ENCODE measurements around the gene MANF. TPM values are rescaled to one million over a fixed set of nuclear protein-coding genes. Genes with fewer than 3 reads are reported as not detected.
A peak's percentile ranks its signal among the peaks of the same experiment; 100 is the strongest.

Gene MANF
- total and polyA plus RNA-seq, 2 of the 13 experiments (the other 11 are each of a cell fraction or from before 2014, with no cell fraction given): 55.4 to 269 TPM

DNA sequence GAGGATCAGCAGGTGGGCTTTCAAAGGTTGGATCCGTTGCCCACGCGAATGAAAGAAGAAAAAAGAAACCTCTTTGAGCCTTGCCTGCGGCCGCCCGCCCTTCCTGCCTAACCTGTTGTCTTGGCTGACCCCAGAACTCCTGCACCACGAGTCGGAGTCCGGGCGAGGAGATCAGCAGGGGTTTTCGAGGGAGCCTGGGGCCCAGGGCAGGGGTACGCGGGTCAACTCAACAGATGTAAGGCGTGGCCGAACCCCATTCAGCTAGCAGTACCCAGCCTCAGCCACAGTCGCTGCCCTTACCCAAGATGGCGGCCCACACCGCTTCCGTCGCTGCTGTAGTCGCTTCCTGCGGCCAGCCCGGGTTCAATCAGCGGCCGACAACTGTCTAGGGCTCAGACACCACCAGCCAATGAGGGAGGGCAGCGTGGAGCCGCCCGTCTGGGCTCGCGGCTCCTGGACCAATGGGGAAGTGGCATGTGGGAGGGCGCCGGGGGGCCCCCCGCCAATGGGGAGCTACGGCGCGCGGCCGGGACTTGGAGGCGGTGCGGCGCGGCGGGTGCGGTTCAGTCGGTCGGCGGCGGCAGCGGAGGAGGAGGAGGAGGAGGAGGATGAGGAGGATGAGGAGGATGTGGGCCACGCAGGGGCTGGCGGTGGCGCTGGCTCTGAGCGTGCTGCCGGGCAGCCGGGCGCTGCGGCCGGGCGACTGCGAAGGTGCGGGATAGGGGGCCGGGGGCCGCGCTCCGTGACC, at the start of gene MANF (continued):
- TF ChIP-seq SALL2 (CRISPR knock-in tag; IDR thresholded peaks at IDR 0.05): peak; percentile 69; the same call in 1 of the 2 replicates
- TF ChIP-seq, protein P1, sequence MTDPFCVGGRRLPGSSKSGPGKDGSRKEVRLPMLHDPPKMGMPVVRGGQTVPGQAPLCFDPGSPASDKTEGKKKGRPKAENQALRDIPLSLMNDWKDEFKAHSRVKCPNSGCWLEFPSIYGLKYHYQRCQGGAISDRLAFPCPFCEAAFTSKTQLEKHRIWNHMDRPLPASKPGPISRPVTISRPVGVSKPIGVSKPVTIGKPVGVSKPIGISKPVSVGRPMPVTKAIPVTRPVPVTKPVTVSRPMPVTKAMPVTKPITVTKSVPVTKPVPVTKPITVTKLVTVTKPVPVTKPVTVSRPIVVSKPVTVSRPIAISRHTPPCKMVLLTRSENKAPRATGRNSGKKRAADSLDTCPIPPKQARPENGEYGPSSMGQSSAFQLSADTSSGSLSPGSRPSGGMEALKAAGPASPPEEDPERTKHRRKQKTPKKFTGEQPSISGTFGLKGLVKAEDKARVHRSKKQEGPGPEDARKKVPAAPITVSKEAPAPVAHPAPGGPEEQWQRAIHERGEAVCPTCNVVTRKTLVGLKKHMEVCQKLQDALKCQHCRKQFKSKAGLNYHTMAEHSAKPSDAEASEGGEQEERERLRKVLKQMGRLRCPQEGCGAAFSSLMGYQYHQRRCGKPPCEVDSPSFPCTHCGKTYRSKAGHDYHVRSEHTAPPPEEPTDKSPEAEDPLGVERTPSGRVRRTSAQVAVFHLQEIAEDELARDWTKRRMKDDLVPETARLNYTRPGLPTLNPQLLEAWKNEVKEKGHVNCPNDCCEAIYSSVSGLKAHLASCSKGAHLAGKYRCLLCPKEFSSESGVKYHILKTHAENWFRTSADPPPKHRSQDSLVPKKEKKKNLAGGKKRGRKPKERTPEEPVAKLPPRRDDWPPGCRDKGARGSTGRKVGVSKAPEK (CRISPR knock-in tag; IDR thresholded peaks at IDR 0.05; ENCODE audit: borderline replicate concordance): no peak
- TF ChIP-seq NFE2 (CRISPR knock-in tag; IDR thresholded peaks at IDR 0.05): no peak
- TF ChIP-seq ZC3H4 (CRISPR knock-in tag; IDR thresholded peaks at IDR 0.05; ENCODE audit: borderline replicate concordance): no peak
- TF ChIP-seq, protein P2, sequence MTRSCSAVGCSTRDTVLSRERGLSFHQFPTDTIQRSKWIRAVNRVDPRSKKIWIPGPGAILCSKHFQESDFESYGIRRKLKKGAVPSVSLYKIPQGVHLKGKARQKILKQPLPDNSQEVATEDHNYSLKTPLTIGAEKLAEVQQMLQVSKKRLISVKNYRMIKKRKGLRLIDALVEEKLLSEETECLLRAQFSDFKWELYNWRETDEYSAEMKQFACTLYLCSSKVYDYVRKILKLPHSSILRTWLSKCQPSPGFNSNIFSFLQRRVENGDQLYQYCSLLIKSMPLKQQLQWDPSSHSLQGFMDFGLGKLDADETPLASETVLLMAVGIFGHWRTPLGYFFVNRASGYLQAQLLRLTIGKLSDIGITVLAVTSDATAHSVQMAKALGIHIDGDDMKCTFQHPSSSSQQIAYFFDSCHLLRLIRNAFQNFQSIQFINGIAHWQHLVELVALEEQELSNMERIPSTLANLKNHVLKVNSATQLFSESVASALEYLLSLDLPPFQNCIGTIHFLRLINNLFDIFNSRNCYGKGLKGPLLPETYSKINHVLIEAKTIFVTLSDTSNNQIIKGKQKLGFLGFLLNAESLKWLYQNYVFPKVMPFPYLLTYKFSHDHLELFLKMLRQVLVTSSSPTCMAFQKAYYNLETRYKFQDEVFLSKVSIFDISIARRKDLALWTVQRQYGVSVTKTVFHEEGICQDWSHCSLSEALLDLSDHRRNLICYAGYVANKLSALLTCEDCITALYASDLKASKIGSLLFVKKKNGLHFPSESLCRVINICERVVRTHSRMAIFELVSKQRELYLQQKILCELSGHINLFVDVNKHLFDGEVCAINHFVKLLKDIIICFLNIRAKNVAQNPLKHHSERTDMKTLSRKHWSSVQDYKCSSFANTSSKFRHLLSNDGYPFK (CRISPR knock-in tag; IDR thresholded peaks at IDR 0.05; ENCODE audit: borderline replicate concordance): peak; percentile 96; the same call in 1 of the 2 replicates
- TF ChIP-seq CCAR2 (optimal IDR thresholded peaks at IDR 0.05; ENCODE audit: low read depth, low read length): no peak
- TF ChIP-seq KAT8 (CRISPR knock-in tag; IDR thresholded peaks at IDR 0.05): peak; percentile 88
- TF ChIP-seq TBP (CRISPR knock-in tag; IDR thresholded peaks at IDR 0.05): no peak
- no peak for TF ChIP-seq SMYD3 (CRISPR knock-in tag; IDR thresholded peaks at IDR 0.05)
- TF ChIP-seq ZNF563 (CRISPR knock-in tag; IDR thresholded peaks at IDR 0.05): peak; percentile 75; the same call in 1 of the 2 replicates
- TF ChIP-seq, protein P3, sequence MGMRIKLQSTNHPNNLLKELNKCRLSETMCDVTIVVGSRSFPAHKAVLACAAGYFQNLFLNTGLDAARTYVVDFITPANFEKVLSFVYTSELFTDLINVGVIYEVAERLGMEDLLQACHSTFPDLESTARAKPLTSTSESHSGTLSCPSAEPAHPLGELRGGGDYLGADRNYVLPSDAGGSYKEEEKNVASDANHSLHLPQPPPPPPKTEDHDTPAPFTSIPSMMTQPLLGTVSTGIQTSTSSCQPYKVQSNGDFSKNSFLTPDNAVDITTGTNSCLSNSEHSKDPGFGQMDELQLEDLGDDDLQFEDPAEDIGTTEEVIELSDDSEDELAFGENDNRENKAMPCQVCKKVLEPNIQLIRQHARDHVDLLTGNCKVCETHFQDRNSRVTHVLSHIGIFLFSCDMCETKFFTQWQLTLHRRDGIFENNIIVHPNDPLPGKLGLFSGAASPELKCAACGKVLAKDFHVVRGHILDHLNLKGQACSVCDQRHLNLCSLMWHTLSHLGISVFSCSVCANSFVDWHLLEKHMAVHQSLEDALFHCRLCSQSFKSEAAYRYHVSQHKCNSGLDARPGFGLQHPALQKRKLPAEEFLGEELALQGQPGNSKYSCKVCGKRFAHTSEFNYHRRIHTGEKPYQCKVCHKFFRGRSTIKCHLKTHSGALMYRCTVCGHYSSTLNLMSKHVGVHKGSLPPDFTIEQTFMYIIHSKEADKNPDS (CRISPR knock-in tag; IDR thresholded peaks at IDR 0.05): peak; percentile 63; the same call in 1 of the 2 replicates
- TF ChIP-seq TCF7 (IDR thresholded peaks at IDR 0.05; ENCODE audit: low read depth): no peak
- TF ChIP-seq ZNF10 (CRISPR knock-in tag; IDR thresholded peaks at IDR 0.05; ENCODE audit: borderline replicate concordance, low read depth): no peak
- TF ChIP-seq DMAP1 (CRISPR knock-in tag; IDR thresholded peaks at IDR 0.05): peak; percentile 94
- no peak for TF ChIP-seq NFE2L1 (CRISPR knock-in tag; IDR thresholded peaks at IDR 0.05; ENCODE audit: borderline replicate concordance)
- no peak for TF ChIP-seq SSRP1 (CRISPR knock-in tag; IDR thresholded peaks at IDR 0.05)
- no peak for TF ChIP-seq TP53 (CRISPR knock-in tag; conservative IDR thresholded peaks at IDR 0.05)
- TF ChIP-seq, protein P4, sequence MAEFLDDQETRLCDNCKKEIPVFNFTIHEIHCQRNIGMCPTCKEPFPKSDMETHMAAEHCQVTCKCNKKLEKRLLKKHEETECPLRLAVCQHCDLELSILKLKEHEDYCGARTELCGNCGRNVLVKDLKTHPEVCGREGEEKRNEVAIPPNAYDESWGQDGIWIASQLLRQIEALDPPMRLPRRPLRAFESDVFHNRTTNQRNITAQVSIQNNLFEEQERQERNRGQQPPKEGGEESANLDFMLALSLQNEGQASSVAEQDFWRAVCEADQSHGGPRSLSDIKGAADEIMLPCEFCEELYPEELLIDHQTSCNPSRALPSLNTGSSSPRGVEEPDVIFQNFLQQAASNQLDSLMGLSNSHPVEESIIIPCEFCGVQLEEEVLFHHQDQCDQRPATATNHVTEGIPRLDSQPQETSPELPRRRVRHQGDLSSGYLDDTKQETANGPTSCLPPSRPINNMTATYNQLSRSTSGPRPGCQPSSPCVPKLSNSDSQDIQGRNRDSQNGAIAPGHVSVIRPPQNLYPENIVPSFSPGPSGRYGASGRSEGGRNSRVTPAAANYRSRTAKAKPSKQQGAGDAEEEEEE (CRISPR knock-in tag; IDR thresholded peaks at IDR 0.05; ENCODE audit: borderline replicate concordance): no peak
- TF ChIP-seq ETV5 (CRISPR knock-in tag; IDR thresholded peaks at IDR 0.05; ENCODE audit: borderline replicate concordance): no peak; the same call in none of the 2 replicates
- TF ChIP-seq TOPORS (CRISPR knock-in tag; IDR thresholded peaks at IDR 0.05): peak; percentile 70; the same call in 1 of the 2 replicates
- peak; percentile 85 for TF ChIP-seq SP4 (CRISPR knock-in tag; IDR thresholded peaks at IDR 0.05)

All from HepG2 (cell line).